HG03097 (cell line): ENCODE data around the gene ARHGAP33.

Source experiments
- ATAC-seq: cut with Tn5 transposase; IDR thresholded peaks from one replicate; pipeline ENCODE4 v1.9.1; 2021; ENCODE audit not compliant: unreplicated experiment, low FRiP score

The ARHGAP33 gene

DNA sequence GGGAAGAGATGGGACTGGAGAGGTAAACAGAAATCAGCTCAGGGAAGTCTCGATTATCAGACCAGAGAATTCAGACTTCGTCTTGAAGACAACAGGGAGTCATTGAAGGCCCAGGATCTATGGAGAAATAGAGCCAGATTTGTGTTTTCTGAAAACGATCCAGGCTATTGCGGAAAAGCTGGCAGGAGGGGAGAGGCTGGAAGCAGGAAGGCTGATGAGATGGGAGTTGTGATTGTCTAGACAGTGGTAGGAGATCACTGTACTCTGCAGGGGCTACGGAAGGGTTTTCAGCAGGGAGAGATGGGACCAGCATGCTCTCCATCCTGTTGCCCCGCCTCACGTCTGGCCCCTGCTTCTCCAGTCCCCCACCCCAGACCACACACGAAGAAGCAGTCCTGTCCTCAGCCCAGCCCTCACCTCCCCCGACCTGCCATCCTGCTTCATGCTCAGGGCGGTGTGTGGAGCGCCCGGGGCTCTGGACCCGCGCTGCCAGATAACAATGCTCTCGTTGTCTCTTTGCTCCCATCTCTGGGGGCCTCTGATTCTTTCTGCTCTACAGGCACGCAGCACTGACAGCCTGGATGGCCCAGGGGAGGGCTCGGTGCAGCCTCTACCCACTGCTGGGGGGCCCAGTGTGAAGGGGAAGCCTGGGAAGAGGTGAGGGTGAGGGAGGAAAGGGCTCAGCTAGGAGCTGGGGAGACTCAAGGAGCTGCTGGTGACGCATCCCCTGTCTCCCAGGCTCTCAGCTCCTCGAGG lies 1.9 kb downstream of the ARHGAP33 start:
- ATAC-seq: no peak

DNA sequence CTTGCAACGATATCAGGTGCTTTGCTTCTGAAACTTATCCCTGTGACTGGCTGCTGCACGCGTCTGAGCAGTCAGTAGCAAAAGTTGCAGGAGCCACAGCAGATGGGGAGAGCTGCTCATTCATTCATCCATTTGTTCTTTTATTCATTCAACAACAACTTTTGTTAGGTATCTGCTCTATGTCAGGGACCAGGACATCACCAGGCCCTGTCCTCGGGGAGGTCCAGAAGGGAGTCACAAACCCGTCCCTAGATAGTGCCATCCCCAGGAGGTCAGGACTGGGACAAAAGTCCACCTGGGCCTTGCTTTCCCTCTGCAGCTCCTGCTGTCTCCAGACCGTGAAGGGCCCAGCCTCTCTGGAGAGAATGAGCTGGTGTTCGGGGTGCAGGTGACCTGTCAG lies 2.6 kb downstream of the ARHGAP33 start:
- ATAC-seq: no peak

DNA sequence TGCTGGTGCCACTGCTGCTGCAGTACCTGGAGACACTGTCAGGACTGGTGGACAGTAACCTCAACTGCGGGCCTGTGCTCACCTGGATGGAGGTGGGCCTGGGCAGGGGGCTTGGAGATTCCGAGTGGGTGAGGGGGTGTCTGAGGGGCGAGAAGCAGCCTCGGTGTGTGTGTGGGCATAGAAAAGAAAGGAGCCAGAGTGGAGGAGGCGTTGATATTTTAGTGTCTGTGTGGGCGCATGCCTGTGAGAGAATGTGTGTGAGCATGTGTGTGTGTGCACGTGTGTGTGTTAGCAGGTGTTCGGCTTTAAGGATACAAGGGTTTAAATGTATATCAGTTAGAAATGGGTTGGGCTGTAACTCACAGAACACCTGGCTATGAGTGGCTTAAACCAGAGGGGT lies 3.7 kb downstream of the ARHGAP33 start:
- no peak for ATAC-seq

DNA sequence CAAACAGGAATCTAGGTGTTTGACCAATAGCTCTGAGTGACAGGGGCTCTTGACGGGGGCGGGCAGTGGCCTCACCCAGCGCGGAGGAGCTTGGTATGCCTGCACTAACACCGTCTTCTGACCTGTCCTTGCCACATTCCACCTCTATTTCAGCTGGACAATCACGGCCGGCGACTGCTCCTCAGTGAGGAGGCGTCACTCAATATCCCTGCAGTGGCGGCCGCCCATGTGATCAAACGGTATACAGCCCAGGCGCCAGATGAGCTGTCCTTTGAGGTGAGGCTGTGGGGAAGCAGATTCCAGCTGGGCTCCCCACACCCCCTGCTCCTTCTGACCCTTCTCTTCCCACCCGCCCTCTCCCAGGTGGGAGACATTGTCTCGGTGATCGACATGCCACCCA lies 4.7 kb downstream of the ARHGAP33 start:
- ATAC-seq: no peak

GRCh38 chr19:35780717-35781116 lies 5.4 kb downstream of the ARHGAP33 start:
- no peak for ATAC-seq

DNA sequence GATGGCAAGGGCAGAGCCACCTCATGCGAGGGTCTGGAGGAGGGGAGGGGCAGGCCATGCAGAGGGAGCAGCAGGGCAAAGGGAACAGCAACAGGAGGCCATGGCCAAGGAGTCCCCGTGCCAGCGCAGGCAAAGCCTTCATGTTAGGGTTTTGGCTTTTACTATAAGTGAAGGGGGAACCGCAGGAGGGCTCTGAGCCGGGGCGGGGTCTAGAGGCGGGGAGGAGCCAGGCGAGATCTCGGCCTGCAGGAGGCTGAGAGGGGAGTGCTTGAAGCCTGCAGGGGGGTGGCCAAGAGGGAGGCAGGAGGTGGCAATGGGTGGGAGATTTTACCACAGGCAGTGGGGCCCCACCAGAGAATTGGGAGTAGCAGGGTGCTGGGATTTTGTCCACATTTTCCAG lies 6.3 kb downstream of the ARHGAP33 start:
- ATAC-seq: no peak

DNA sequence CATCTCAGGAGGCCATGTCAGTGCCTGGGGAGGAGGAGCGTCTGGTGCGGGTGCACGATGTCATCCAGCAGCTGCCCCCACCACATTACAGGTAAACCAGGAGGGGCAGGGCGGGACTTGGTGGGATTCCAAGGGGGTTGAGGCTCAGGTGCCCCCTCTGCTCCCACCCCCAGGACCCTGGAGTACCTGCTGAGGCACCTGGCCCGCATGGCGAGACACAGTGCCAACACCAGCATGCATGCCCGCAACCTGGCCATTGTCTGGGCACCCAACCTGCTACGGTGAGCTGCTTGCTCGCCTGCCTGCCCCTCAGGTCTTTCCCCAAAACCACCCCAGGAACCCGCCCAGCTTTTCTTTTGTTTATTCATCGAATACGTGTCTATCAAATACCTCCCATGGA lies 7.2 kb downstream of the ARHGAP33 start:
- ATAC-seq: no peak

GRCh38 chr19:35783469-35784434 lies 8.4 kb downstream of the ARHGAP33 start:
- ATAC-seq: no peak

GRCh38 chr19:35784503-35785338 lies 9.4 kb downstream of the ARHGAP33 start:
- ATAC-seq: no peak

GRCh38 chr19:35785339-35785627 lies 9.9 kb downstream of the ARHGAP33 start:
- ATAC-seq: no peak

GRCh38 chr19:35786299-35787160 lies 11.2 kb downstream of the ARHGAP33 start:
- ATAC-seq: no peak

DNA sequence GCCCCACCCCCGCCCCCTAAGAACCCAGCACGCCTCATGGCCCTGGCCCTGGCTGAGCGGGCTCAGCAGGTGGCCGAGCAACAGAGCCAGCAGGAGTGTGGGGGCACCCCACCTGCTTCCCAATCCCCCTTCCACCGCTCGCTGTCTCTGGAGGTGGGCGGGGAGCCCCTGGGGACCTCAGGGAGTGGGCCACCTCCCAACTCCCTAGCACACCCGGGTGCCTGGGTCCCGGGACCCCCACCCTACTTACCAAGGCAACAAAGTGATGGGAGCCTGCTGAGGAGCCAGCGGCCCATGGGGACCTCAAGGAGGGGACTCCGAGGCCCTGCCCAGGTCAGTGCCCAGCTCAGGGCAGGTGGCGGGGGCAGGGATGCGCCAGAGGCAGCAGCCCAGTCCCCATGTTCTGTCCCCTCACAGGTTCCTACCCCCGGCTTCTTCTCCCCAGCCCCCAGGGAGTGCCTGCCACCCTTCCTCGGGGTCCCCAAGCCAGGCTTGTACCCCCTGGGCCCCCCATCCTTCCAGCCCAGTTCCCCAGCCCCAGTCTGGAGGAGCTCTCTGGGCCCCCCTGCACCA lies 11.9 kb downstream of the ARHGAP33 start:
- no peak for ATAC-seq

- no peak for ATAC-seq
Observed at GRCh38 chr19:35788205-35788960, 13.0 kb downstream of the ARHGAP33 start.

- ATAC-seq: no peak
Observed at GRCh38 chr19:35789195-35789977, 14.0 kb downstream of the ARHGAP33 start.

DNA sequence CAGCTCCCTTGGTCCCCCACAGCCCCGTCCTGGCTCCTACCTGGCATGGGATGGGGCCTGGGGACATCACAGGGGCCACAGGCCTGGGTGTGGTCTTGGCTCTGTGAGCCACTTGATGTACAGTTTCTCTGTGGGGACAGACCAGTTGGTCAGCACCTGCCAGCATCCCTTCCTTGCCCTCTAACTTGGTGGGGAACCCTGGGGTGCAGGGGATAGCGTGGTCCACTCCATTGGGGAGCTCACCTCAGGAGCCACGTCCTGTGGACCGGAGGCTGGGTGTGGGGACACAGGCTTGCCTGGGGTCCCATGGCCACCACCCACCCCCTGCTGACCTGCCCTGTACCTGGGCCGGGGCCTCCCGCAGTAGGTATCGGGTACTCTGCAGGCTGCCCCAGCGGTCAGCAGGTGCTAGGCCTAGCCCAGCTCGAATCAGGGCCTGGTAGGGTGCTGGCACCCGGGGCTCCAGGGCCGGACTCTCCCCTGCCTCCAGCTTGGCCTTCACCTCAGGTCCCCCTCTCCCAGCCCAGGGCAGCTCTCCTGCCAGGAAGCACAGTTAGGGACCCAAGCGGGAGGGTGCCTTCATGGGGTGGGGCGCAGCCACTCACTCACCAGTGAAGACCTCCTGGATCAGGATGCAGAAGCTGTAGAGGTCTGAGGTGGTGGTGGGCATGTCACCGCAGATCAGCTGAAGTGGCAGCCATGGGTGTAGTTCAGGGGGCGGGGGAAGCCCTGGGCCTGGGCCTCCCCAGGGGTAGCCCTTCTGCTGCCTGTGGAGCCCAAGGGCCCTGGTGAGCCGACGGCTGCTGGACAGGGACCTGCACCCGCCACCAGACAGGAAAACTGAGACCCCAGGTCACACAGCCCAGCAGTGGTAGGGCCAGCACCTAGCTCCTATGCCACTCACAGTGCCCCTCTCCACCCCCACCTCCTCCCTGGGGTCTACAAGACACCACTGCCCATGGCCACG lies 14.9 kb downstream of the ARHGAP33 start:
- no peak for ATAC-seq

DNA sequence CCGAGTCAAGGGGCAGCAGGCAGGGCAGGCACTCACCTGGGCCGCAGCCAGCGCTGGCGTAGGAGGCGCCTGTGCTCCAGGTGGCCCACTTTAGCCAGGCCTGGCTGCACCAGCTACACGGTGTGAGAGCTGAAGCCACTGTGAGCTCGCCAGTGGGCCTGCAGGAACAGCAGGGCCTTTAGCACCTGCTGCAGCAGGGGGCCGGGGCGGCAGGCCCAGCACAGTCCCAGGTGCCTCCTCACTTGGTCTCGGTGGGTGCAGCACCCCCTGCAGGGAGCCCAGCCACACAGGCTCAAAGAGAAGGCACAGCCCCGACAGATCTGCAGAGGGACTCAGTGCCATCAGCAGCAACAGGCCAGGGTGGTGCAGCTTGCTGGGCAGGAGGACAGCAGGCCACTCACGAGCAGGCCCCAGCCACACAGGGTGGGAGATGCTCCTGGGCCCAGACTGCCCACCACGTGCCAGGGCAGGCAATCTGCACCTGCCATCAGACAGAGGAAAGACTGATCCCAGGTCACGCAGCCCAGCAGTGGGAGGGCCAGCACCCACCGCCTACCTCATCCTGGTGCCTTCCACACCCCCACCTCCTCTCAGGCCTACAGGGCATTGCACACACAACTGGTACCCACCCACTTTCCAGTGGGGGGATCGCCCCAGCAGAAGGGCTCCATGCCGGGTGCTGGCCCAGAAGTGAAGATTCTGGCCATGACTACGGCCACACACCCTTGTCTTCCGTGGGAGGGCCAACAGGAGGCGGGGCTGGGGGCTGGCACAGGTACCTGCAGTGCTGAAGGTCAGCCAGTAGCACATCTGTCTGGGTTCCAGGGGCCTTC lies 15.8 kb downstream of the ARHGAP33 start:
- ATAC-seq: no peak
